ENCODE measurements around the gene PGGHG. TPM values are rescaled to one million over a fixed set of nuclear protein-coding genes. Genes with fewer than 3 reads are reported as not detected.
"Not testable (repeated sequence)": the region's sequence is repeated elsewhere in the genome, so short reads cannot be mapped to it uniquely, and the experiment has no call there.

The PGGHG gene
- total and polyA plus RNA-seq, 10 donors: 53.4 to 250 (median 131) TPM

GRCh38 chr11:285894-286220 lies 3.1 kb upstream of the PGGHG start:
- intact Hi-C loops (cut with DNase I; ENCODE audit: low total_unique reads): no loop called here
- H3K4me1 ChIP-seq: peaks cover 15 to 91% (median 44%) of the 10 kb centered on the region in 6 donors
- H3K9me3 ChIP-seq: no peaks in the 10 kb centered on the region
- peaks cover 0 to 47% (median 0%) of the 10 kb centered on the region in 6 donors for H3K36me3 ChIP-seq
- H3K27me3 ChIP-seq (replicated peaks in 1 of 7): peaks cover 0 to 72% (median 21%) of the 10 kb centered on the region in 7 donors
- no peak overlapping the region for H3K27ac ChIP-seq
- peak; percentile 68 for DNase-seq
- H3K4me3 ChIP-seq: no peak overlapping the region
- WGBS, 5 donors: 78 to 89% (median 82%) methylated on average over 3 to 8 of the region's 8 CpGs
- TF ChIP-seq POLR2A (IDR thresholded peaks at IDR 0.05): no peak
- TF ChIP-seq POLR2AphosphoS5 (IDR thresholded peaks at IDR 0.05): no peak
- TF ChIP-seq CTCF (IDR thresholded peaks at IDR 0.05 in 8 of 11, conservative IDR thresholded peaks at IDR 0.05 in 3 of 11): no peak

DNA sequence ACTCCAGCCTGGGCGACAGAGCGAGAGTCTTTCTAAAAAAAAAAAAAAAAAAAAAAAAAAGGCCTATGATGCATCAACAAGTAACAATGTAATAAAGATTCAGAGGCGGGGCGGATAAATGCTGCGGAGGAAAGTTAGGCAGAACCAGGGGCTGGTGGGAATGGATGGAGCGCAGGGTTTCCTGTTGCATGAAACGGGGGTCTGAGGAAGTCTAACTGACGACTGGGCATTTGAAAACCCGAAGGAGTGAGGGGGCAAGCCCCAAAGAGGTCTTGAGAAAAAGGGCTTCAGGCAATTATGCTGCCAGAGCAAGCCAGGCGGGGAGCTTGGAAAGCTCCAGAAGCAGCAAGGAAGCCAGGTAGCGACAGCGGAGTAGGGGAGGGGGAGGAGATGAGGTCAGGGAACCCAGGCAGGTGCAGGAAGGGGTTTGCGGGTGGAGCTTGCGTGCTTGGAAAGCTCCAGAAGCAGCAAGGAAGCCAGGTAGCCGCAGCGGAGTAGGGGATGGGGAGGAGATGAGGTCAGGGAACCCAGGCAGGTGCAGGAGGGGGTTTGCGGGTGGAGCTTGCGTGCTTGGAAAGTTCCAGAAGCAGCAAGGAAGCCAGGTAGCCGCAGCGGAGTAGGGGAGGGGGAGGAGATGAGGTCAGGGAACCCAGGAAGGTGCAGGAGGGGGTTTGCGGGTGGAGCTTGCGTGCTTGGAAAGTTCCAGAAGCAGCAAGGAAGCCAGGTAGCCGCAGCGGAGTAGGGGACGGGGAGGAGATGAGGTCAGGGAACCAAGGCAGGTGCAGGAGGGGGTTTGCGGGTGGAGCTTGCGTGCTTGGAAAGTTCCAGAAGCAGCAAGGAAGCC lies 1.7 kb upstream of the PGGHG start:
- Histone ChIP-seq H3K27me3 (replicated peaks in 1 of 7) (peaks cover 0 to 59% (median 8%) of the 10 kb centered on the region in 7 donors), H3K27ac (peak overlapping the region in 7 of 8 donors; percentile 20 to 95 (median 85)), H3K36me3 (peaks cover 0 to 55% (median 4%) of the 10 kb centered on the region in 6 donors), H3K4me3 (peak overlapping the region in 6 of 8 donors; percentile 58 to 86 (median 63)), H3K4me1 (peaks cover 6 to 91% (median 33%) of the 10 kb centered on the region in 6 donors)
- DNase-seq: peak; percentile 77
- H3K9me3 ChIP-seq; intact Hi-C loops (cut with DNase I; ENCODE audit: low total_unique reads): not testable (repeated sequence)
- 67 to 77% (median 74%) methylated on average over 23 to 27 of the region's 27 CpGs for WGBS, 5 donors

DNA sequence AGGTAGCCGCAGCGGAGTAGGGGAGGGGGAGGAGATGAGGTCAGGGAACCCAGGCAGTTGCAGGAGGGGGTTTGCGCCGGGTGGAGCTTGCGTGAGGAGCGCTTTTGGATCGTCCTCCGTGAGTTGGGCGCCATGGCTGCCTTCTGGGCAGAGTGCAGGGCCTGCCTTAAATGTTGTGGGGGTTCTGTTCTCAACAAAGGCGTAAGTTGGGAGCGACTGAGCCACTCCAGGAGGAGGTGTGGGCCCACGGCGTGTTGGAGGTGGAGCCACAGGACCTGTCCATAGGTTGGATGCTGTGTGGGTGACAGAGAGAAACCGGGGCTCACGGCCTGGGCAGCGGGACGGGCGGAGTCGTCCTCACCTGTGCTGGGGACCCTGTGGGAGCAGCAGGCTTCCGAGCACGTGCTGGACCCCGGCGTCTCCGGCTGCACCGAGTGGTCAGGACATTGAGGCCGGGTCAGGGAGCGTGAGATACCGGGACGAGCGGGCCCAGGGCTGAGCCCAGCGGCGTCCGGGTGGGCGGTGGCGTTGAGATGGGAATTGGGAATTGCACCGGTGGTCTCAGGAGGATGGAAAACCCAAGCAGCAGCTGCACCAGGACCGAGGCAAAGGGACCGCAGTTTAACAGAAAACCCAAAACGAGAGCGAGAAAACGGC lies 977 bp upstream of the PGGHG start:
- DNase-seq: peak; percentile 89
- intact Hi-C loops (cut with DNase I; ENCODE audit: low total_unique reads): no loop called here
- WGBS, 5 donors: 15 to 44% (median 25%) methylated on average over 28 to 41 of the region's 41 CpGs
- no peaks in the 10 kb centered on the region for H3K9me3 ChIP-seq
- H3K4me3 ChIP-seq: peak overlapping the region; percentile 58 to 86 (median 62)
- H3K4me1 ChIP-seq: peaks cover 6 to 90% (median 26%) of the 10 kb centered on the region in 6 donors
- H3K36me3 ChIP-seq: peaks cover 0 to 55% (median 9%) of the 10 kb centered on the region in 6 donors
- H3K27me3 ChIP-seq (replicated peaks in 1 of 7): peaks cover 0 to 51% (median 1%) of the 10 kb centered on the region in 7 donors
- peak overlapping the region in 7 of 8 donors; percentile 74 to 95 (median 87) for H3K27ac ChIP-seq
- no peak for TF ChIP-seq CTCF (IDR thresholded peaks at IDR 0.05 in 8 of 11, conservative IDR thresholded peaks at IDR 0.05 in 3 of 11)
- peak in 2 of 3 donors; percentile 54 to 81 for TF ChIP-seq POLR2AphosphoS5 (IDR thresholded peaks at IDR 0.05)
- TF ChIP-seq POLR2A (IDR thresholded peaks at IDR 0.05): no peak

- peaks cover 6 to 76% (median 26%) of the 10 kb centered on the region in 6 donors for H3K4me1 ChIP-seq
- DNase-seq: no peak
- H3K27ac ChIP-seq: peak overlapping the region in 6 of 8 donors; percentile 74 to 95 (median 90)
- peaks cover 0 to 37% (median 0%) of the 10 kb centered on the region in 7 donors for H3K27me3 ChIP-seq (replicated peaks in 1 of 7)
- no peaks in the 10 kb centered on the region for H3K9me3 ChIP-seq
- intact Hi-C loops (cut with DNase I; ENCODE audit: low total_unique reads): no loop called here
- H3K36me3 ChIP-seq: peaks cover 0 to 58% (median 20%) of the 10 kb centered on the region in 6 donors
- TF ChIP-seq CTCF (IDR thresholded peaks at IDR 0.05 in 8 of 11, conservative IDR thresholded peaks at IDR 0.05 in 3 of 11): no peak
- TF ChIP-seq POLR2AphosphoS5 (IDR thresholded peaks at IDR 0.05): no peak
- TF ChIP-seq POLR2A (IDR thresholded peaks at IDR 0.05): no peak
- H3K4me3 ChIP-seq: peak overlapping the region; percentile 58 to 86 (median 62)
- WGBS, 5 donors: 16 to 40% (median 29%) methylated on average over 5 to 14 of the region's 14 CpGs; no CpG with 5 or more reads in 1 of the 5 donors
These were observed 429 bp downstream of the PGGHG start for GRCh38 chr11:289398-289711.

All from spleen (tissue), 11 donors.